Activated CD4-positive, alpha-beta T cell treated with anti-CD3 and anti-CD28 coated beads, Interleukin-2, amount 10 ng/mL, durations not matched to agents 7 days and 5 days (primary cell): ENCODE data around the gene RAD51AP2. TPM values are rescaled to one million over a fixed set of nuclear protein-coding genes. Genes with fewer than 3 reads are reported as not detected.

Source experiments
- CTCF ChIA-PET: fragments of 350-600 bp; sonication (Branson Sonifier 250); formaldehyde crosslinking; loops from one replicate; lab custom pipeline; 2021; ENCODE audit warnings: antibody characterized with exemption; lab: Charles Lee
- POLR2A ChIA-PET: fragments of 350-600 bp; sonication (Branson Sonifier 250); formaldehyde crosslinking; loops from one replicate; lab custom pipeline; 2021; ENCODE audit warnings: antibody characterized with exemption; lab: Charles Lee
- DNase-seq: peaks from one replicate; pipeline ENCODE4 v3.0.0-alpha.2; 2020
- H3K27ac Mint-ChIP-seq: one replicate; pipeline ENCODE4 v1.8.0; 2021; ENCODE audit warnings: mild to moderate bottlenecking, moderate library complexity, mixed read lengths
- H3K27me3 Mint-ChIP-seq: one replicate; pipeline ENCODE4 v1.8.0; 2021; ENCODE audit warnings: mixed read lengths
- H3K36me3 Mint-ChIP-seq: one replicate; pipeline ENCODE4 v1.8.0; 2021; ENCODE audit warnings: low read depth, mixed read lengths
- H3K4me1 Mint-ChIP-seq: one replicate; pipeline ENCODE4 v1.8.0; 2021; ENCODE audit warnings: mixed read lengths
- H3K4me3 Mint-ChIP-seq: one replicate; pipeline ENCODE4 v1.8.0; 2021; ENCODE audit warnings: mild to moderate bottlenecking, moderate library complexity, mixed read lengths
- H3K9me3 Mint-ChIP-seq: one replicate; pipeline ENCODE4 v1.8.0; 2021; ENCODE audit warnings: mixed read lengths
- total RNA-seq, 2 experiments: library from RNA; stranded (reverse); gene quantifications; one replicate each; pipeline ENCODE4 v1.2.3, GENCODE V29; 2021

Gene RAD51AP2
- total RNA-seq, 2 experiments from 2014 or later, result not detected

DNA sequence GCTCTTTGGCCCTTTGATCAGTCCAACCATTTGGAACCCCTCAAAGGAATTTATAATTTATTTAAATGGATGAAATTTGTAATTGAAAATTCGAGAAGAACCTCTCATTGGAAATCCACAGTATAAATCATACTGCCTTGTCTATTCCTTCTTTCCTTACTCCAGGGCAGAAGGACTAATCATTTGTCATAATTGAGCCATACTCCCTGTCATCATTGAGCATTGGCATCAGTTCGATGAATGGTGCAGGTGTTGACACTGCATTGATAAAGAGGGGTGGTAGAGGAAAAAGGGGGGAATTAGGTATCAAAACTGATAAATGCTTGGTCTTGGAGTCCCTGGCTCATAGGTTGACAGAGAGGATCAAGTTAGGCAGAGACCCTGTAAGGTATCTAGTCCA lies 24.2 kb upstream of the RAD51AP2 start:
- ChIA-PET POLR2A (no interaction called here), CTCF (no interaction called here)
- H3K27ac Mint-ChIP-seq, result no peak overlapping the region
- peaks cover 5% of the 10 kb centered on the region for H3K4me1 Mint-ChIP-seq
- DNase-seq, result no peak
- H3K36me3 Mint-ChIP-seq, result no peaks in the 10 kb centered on the region
- no peaks in the 10 kb centered on the region for H3K9me3 Mint-ChIP-seq
- H3K4me3 Mint-ChIP-seq, result no peak overlapping the region
- peaks cover 59% of the 10 kb centered on the region for H3K27me3 Mint-ChIP-seq

DNA sequence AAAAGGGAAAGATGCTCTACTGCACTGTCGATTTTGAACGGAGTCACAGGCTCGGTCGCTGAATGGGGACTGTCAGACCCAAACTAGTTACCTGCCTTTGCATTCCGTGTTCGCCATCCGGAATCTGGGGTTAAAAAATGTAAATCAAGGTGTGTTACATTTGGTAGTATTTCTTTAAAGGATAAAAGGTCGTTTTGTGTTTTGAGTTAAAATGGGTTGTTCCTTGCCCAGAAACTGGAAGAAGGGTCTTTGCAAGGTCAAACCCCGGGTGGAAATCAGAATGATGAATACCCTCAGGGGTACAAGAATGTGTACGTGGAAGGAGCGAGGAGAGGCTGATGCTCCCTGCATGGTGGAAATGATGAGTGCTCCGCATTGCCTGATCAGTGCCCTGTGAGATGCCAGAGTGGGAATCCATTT lies 23.3 kb upstream of the RAD51AP2 start:
- ChIA-PET CTCF (no interaction called here), POLR2A (no interaction called here)
- no peak for DNase-seq
- no peak overlapping the region for H3K27ac Mint-ChIP-seq
- H3K4me3 Mint-ChIP-seq, result no peak overlapping the region
- peaks cover 61% of the 10 kb centered on the region for H3K27me3 Mint-ChIP-seq
- H3K36me3 Mint-ChIP-seq, result no peaks in the 10 kb centered on the region
- peaks cover 5% of the 10 kb centered on the region for H3K4me1 Mint-ChIP-seq
- H3K9me3 Mint-ChIP-seq, result no peaks in the 10 kb centered on the region

DNA sequence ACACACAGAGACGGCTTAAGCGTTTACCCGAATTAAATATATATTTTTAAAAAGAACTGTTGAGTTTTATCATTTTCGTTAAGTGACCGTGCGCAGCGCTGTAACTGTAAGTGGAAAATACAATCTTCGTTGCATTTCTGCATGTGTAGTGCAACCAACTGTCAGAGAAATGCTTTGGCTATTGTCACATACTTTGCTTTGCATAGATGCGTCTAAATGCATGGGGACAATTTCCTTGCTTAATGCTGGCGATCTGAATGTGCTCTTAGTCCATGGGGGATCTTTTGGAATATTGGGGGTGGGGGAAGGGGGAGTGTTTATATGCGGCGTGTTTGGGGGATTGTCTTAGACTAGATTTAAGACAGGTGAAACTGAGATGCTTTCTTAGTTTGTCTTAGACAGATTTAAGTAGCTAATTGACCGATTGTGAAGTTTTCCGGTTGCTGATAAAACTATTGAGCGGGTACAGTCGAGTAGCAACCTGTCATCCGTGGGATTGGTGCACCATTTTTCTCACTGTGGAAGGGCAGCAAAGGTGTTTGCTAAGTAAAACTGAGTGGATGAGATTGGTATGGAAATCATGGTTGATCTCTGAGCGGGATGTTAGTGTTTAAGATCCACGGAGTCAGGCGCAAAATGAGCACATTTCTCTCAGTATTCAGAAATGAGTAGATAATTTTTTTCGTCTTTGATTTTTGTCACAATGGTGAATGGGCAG lies 22.7 kb upstream of the RAD51AP2 start:
- Mint-ChIP-seq H3K4me1 (peaks cover 5% of the 10 kb centered on the region), H3K27me3 (peaks cover 64% of the 10 kb centered on the region)
- CTCF ChIA-PET, result no interaction called here

DNA sequence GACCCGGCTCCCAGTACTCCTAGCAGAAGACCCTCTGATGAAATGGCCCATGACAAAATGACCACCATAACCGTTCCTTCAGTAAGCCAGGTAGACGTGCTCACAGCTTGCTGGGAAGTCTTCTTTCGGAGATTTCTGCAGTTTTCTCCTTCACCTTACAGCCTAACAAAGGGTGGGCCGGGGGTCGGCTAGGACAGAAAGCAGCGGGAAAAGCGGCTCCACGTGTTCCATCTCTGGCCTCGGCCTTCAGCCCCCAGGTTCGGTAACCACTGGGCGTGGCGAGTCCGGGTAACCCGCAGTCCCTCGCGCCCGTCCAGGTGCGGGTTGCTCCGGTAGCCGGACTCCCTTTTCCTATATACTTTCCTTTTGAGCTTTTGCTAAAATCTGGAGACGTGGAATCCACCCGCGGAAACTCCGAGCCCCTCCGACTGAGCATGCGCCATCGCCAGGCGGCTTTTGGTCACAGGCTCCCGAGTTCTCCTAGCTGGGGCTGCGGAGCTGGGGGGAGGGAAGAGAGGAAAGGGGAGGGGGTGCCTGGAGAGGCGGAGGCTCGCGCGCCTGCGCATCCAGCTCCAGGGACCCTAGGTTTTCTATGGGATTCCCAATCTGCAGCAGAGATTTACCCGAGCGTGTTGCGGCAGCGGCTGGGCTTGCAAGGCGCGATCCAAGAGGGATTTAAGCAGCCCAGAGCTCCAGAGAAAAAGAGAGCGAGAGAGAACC lies 22.0 kb upstream of the RAD51AP2 start, which contains the start of gene VSNL1:
Gene VSNL1 (plus strand): TSS at position 604 of the 720 bp plus-strand sequence. CDS start 51,379 bp downstream, outside the sequence.
- ChIA-PET CTCF (no interaction called here), POLR2A (interaction anchor here (0.6 kb wide), 1 partner anchor 112 kb away, joined by 3 read pairs; no protein-coding TSS in a partner anchor)
- Mint-ChIP-seq H3K4me1 (peaks cover 5% of the 10 kb centered on the region), H3K27ac (peak within 1 kb of the TSS; percentile 63), H3K27me3 (peaks cover 66% of the 10 kb centered on the region), H3K4me3 (no peak within 1 kb of the TSS), H3K36me3 (no peaks in the 10 kb centered on the region), H3K9me3 (no peaks in the 10 kb centered on the region)
- DNase-seq, result no peak

More for the DNA sequence above, 22.7 kb upstream of the RAD51AP2 start:
- Mint-ChIP-seq H3K36me3 (no peaks in the 10 kb centered on the region), H3K27ac (peak overlapping the region; percentile 63), H3K9me3 (no peaks in the 10 kb centered on the region), H3K4me3 (no peak overlapping the region)
- no peak for DNase-seq
- POLR2A ChIA-PET, result no interaction called here

DNA sequence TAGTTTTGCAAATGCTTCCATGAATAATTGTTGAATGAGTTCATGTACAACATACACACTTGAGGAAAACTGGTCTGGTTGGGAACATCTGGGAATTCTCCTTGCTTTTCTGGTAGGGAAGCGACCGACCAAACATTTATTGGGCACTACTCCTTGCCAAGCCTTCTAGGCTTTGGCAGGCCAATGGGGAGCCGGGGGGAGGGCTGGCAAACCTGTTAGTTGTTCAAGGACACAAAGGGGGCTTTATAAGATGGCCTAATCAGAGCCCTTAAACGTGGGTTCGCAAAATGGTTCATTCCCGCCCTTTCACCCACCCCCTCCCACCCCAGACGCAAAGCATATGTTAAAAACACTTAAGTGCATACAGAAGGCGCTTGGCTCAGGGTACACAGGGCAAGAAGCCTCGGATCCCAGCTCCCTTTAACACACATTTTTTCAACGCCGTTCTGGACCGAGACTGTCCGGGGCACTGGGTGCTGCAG lies 21.4 kb upstream of the RAD51AP2 start:
- ChIA-PET POLR2A (interaction anchor here (0.6 kb wide), 1 partner anchor 113 kb away, joined by 3 read pairs; no protein-coding TSS in a partner anchor), CTCF (interaction anchor here (1.0 kb wide), 1 partner anchor 34 kb away, joined by 3 read pairs; no protein-coding TSS in a partner anchor)
- H3K4me1 Mint-ChIP-seq, result peaks cover 5% of the 10 kb centered on the region
- H3K36me3 Mint-ChIP-seq, result no peaks in the 10 kb centered on the region
- H3K27ac Mint-ChIP-seq, result no peak overlapping the region
- no peaks in the 10 kb centered on the region for H3K9me3 Mint-ChIP-seq
- no peak for DNase-seq
- H3K27me3 Mint-ChIP-seq, result peaks cover 66% of the 10 kb centered on the region
- H3K4me3 Mint-ChIP-seq, result no peak overlapping the region

DNA sequence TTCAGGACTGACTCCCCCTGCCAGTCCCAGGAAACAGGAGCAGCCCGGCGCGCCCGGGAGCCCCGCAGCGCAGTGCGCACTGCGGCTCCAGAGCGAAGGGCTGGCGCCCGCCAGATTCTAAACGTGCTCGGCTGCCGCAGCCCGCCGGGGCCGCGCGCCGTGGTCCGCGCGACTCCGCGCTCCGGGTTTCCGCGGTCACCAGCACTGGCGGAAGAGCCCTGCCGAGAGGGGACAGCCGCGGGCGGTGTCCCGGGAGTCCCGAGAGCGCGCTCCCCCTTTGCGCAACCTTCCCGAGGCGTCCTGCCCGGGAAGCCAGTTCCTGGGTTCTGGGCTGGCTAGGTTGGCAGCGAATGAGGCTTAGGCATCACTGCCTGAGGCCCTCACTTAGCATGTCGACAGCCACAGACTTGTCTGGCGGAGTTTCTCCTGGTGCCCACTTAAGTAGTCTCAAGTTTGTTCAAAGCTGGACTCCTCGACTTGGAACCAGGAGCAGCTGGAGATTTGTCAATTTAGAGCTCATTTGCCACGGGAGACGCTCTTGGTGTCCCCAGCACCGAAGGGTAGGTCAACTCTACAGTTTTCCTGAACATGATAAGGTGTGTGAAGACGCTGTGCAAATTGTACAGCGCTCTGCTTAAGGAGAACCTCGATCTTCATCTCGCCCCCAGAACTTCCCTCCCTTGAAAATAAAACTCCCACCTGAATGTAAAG lies 20.8 kb upstream of the RAD51AP2 start:
- no peak overlapping the region for H3K4me3 Mint-ChIP-seq
- H3K27me3 Mint-ChIP-seq, result peaks cover 66% of the 10 kb centered on the region
- POLR2A ChIA-PET, result interaction anchor here (0.6 kb wide), 1 partner anchor 114 kb away, joined by 3 read pairs; no protein-coding TSS in a partner anchor
- H3K36me3 Mint-ChIP-seq, result no peaks in the 10 kb centered on the region
- no peaks in the 10 kb centered on the region for H3K9me3 Mint-ChIP-seq
- CTCF ChIA-PET, result interaction anchor here (1.0 kb wide), 1 partner anchor 33 kb away, joined by 3 read pairs; no protein-coding TSS in a partner anchor
- H3K4me1 Mint-ChIP-seq, result peaks cover 5% of the 10 kb centered on the region
- no peak overlapping the region for H3K27ac Mint-ChIP-seq
- no peak for DNase-seq

DNA sequence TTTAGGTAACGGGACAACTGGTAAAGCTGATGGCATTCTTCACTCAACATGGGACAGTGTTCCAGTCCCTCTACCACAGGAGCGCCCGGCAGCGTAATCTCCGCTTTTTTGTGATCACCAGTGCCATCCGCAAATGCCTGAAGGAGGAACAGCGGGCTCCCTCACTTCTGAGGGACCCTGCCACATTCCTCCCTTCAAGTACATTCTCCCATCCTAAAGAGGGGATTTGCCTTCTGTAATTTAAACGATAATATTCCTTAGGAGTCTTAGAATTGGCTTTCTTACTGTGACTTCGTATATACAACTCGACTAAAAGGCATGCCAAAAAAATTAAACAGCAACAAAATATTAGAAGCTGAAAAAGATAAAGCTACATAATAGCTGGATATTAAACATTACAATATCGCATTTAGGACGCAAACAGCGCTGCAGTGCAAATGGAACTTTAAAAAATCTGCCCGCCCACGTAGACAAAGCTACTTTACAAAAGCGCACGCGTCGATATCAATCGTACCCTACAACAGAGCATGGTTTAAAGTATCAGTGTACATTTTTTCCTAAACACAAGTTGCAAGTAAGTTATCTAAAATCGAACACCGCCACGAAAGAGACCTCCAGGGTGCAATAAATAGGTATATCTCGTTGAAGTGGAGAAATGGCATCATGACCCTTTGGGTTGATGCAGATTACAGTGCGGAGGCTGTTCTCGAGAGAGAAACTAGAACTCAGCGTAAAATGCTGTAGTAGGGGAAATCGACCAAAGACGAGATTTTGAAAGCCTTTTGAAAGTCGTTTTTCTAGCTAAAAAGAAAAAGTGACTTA lies 20.0 kb upstream of the RAD51AP2 start:
- Mint-ChIP-seq H3K4me1 (peaks cover 5% of the 10 kb centered on the region), H3K4me3 (peak overlapping the region; percentile 7), H3K27me3 (peaks cover 60% of the 10 kb centered on the region), H3K36me3 (no peaks in the 10 kb centered on the region), H3K9me3 (no peaks in the 10 kb centered on the region), H3K27ac (peak overlapping the region; percentile 31)
- no peak for DNase-seq
- POLR2A ChIA-PET, result no interaction called here
- CTCF ChIA-PET, result no interaction called here

DNA sequence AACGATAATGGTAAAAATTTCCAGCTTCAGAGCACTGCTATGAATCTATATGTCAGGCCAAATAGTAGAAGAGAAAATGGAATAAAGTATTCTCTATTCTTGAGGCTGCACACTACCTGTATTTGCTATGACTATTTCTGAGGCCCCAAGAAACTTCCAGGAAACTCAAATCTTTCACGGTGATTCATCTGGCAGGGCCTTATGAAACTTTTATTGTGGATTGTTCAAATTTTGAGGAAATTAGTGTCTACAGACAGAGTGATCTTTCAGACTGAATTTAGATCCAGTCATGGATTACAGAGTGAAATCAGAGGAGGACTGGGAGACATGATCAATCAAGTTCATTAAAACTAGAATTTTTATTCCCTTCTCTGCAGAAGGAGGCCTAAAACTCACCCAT lies 18.2 kb upstream of the RAD51AP2 start:
- Mint-ChIP-seq H3K27ac (no peak overlapping the region), H3K36me3 (no peaks in the 10 kb centered on the region), H3K9me3 (no peaks in the 10 kb centered on the region), H3K4me1 (peaks cover 5% of the 10 kb centered on the region), H3K4me3 (no peak overlapping the region), H3K27me3 (peaks cover 46% of the 10 kb centered on the region)
- POLR2A ChIA-PET, result no interaction called here
- CTCF ChIA-PET, result no interaction called here
- no peak for DNase-seq

DNA sequence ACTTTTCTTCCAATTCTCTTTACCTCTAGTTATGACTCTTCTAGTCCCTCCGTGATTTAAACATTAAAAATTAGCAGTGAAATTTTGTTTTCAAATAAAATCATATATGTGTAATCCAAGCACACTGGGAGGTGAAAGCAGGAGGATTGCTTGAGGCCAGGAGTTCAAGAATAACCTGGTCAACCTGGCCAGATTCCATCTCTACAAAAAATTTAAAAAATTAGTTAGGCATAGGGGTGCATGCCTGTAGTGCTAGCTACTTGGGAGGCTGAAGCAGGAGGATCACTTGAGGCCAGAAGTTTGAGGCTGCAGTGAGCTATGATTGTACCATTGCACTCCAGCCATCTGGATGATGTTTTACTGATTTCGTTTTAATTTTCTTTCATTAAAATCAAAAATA lies 15.3 kb upstream of the RAD51AP2 start:
- POLR2A ChIA-PET, result no interaction called here
- Mint-ChIP-seq H3K36me3 (no peaks in the 10 kb centered on the region), H3K27ac (no peak overlapping the region), H3K27me3 (peaks cover 21% of the 10 kb centered on the region), H3K4me1 (peaks cover 4% of the 10 kb centered on the region), H3K9me3 (no peaks in the 10 kb centered on the region), H3K4me3 (no peak overlapping the region)
- no peak for DNase-seq
- CTCF ChIA-PET, result no interaction called here

DNA sequence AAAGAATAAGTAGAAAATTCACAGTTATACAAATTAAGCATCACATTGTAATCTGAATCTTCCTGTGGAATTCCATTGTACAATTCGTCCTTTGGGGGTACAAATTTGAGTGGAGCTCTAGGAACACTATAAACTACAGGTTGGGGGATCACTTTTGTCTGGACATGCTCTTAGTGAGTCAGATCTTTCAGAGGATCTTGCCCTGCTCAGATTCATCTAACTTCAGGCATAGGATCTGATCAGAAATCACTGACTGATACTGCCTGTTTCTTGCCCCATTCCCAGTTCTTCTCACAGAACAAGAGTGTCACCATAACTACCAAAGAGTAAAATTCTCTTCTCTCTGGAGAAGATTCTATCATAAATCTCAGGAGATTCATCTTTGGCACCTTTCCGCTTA lies 11.5 kb upstream of the RAD51AP2 start:
- ChIA-PET POLR2A (no interaction called here), CTCF (no interaction called here)
- DNase-seq, result no peak
- Mint-ChIP-seq H3K27me3 (peaks cover 5% of the 10 kb centered on the region), H3K4me1 (no peaks in the 10 kb centered on the region), H3K4me3 (no peak overlapping the region), H3K9me3 (no peaks in the 10 kb centered on the region), H3K27ac (no peak overlapping the region), H3K36me3 (no peaks in the 10 kb centered on the region)

DNA sequence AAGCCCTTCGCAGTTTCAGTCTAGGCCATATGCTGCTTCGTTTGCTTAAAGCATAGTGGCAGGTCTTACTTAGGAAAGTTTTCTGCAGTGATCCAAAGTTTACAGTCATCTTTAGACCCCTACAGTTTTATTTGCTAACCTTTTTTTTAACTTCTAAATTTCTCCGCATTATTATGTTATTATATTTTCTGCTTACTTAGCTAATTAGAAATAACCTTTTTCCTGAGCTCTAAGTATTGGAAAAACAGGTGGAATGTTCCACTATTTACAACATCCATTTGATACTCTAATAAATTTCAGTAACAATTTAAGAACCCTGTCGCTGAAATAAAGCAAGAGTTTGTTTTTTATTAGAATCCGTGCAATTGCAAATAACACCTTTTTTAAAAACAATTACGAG lies 4.1 kb upstream of the RAD51AP2 start:
- H3K27me3 Mint-ChIP-seq, result peaks cover 33% of the 10 kb centered on the region
- no peaks in the 10 kb centered on the region for H3K36me3 Mint-ChIP-seq

DNA sequence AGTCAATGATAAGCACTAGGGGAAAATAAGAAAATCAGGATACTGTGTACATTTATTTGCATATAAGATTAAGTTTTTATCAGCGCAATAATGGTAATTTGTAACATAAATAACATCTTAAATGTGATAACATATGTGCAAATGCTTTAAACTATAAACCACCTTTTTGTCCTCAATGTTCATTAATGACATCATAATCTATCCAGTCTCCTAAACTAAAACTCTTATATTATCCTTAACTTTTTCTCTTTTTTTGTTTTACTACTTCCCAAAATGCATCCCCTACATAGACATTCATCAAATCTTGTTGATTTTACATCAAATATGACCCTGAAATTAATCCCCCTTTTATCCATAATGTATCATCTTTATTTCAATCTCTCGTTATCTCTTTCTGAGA lies 3.4 kb upstream of the RAD51AP2 start:
- Mint-ChIP-seq H3K27me3 (peaks cover 33% of the 10 kb centered on the region), H3K4me3 (no peak overlapping the region), H3K9me3 (no peaks in the 10 kb centered on the region), H3K4me1 (no peaks in the 10 kb centered on the region), H3K36me3 (no peaks in the 10 kb centered on the region), H3K27ac (no peak overlapping the region)
- DNase-seq, result no peak
- CTCF ChIA-PET, result no interaction called here
- POLR2A ChIA-PET, result no interaction called here

More for the DNA sequence above, 4.1 kb upstream of the RAD51AP2 start:
- no peak for DNase-seq
- ChIA-PET CTCF (no interaction called here), POLR2A (no interaction called here)
- H3K4me1 Mint-ChIP-seq, result no peaks in the 10 kb centered on the region
- H3K9me3 Mint-ChIP-seq, result no peaks in the 10 kb centered on the region
- no peak overlapping the region for H3K27ac Mint-ChIP-seq
- no peak overlapping the region for H3K4me3 Mint-ChIP-seq
